H9 (cell line): ENCODE measurements around the gene NUMA1. TPM values are rescaled to one million over a fixed set of nuclear protein-coding genes. Genes with fewer than 3 reads are reported as not detected.
A peak's percentile ranks its signal among the peaks of the same experiment; 100 is the strongest.

Source experiments
- DNase-seq: peaks from one replicate; pipeline ENCODE4 v3.0.0-alpha.2; 2017
- H2AFZ ChIP-seq: one replicate; pipeline ENCODE4 v1.6.1; 2013; ENCODE audit warnings: mild to moderate bottlenecking, low read length, control low read depth, moderate library complexity
- H2AK5ac ChIP-seq: 2 replicates; pipeline ENCODE4 v1.6.1; 2013; ENCODE audit warnings: low read length, control low read depth, mixed read lengths; ENCODE audit not compliant: insufficient read length
- H2BK120ac ChIP-seq: one replicate; pipeline ENCODE4 v1.6.1; 2013; ENCODE audit warnings: low read depth, mild to moderate bottlenecking, low read length, control low read depth, inconsistent platforms; ENCODE audit not compliant: poor library complexity, severe bottlenecking
- H2BK12ac ChIP-seq: 2 replicates; pipeline ENCODE4 v1.6.1; 2013; ENCODE audit warnings: low read length, control low read depth, mixed read lengths, low read depth; ENCODE audit not compliant: insufficient read length
- H2BK15ac ChIP-seq: 2 replicates; pipeline ENCODE4 v1.6.1; 2013; ENCODE audit warnings: low read depth, low read length, control low read depth
- H2BK20ac ChIP-seq: one replicate; pipeline ENCODE4 v1.6.1; 2013; ENCODE audit warnings: low read depth, mild to moderate bottlenecking, low read length, control low read depth, inconsistent platforms; ENCODE audit not compliant: poor library complexity, severe bottlenecking
- H2BK5ac ChIP-seq: 2 replicates; pipeline ENCODE4 v1.6.1; 2013; ENCODE audit warnings: low read length, control low read depth, mixed read lengths; ENCODE audit not compliant: insufficient read length
- H3K14ac ChIP-seq: 2 replicates; pipeline ENCODE4 v1.6.1; 2013; ENCODE audit warnings: low read length, control low read depth; ENCODE audit not compliant: insufficient read depth
- H3K18ac ChIP-seq: 2 replicates; pipeline ENCODE4 v1.6.1; 2013; ENCODE audit warnings: low read depth, mild to moderate bottlenecking, mixed read lengths, low read length, control low read depth; ENCODE audit not compliant: insufficient read length
- H3K23ac ChIP-seq: 2 replicates; pipeline ENCODE4 v1.6.1; 2013; ENCODE audit warnings: low read length, control low read depth, mixed read lengths, low read depth; ENCODE audit not compliant: insufficient read length
- H3K23me2 ChIP-seq: 2 replicates; pipeline ENCODE4 v1.6.1; 2013; ENCODE audit warnings: low read depth, mild to moderate bottlenecking, mixed read lengths, low read length, control low read depth; ENCODE audit not compliant: insufficient read length, poor library complexity, severe bottlenecking
- H3K27ac ChIP-seq: 2 replicates; pipeline ENCODE4 v1.5.1; 2013; ENCODE audit warnings: low read length, control low read depth, mixed read lengths, low read depth; ENCODE audit not compliant: insufficient read length
- H3K27me3 ChIP-seq: 2 replicates; pipeline ENCODE4 v1.6.1; 2013; ENCODE audit warnings: low read length, control low read depth, inconsistent platforms; ENCODE audit not compliant: insufficient read depth
- H3K4ac ChIP-seq: 2 replicates; pipeline ENCODE4 v1.6.1; 2013; ENCODE audit warnings: low read depth, mild to moderate bottlenecking, control low read depth, inconsistent platforms, low read length, moderate library complexity
- H3K4me1 ChIP-seq: 2 replicates; pipeline ENCODE4 v1.6.1; 2013; ENCODE audit warnings: low read length, control low read depth, inconsistent platforms; ENCODE audit not compliant: insufficient read depth
- H3K4me2 ChIP-seq: 2 replicates; pipeline ENCODE4 v1.6.1; 2013; ENCODE audit warnings: low read length, control low read depth, mixed read lengths; ENCODE audit not compliant: insufficient read length, insufficient read depth
- H3K56ac ChIP-seq: 2 replicates; pipeline ENCODE4 v1.6.1; 2013; ENCODE audit warnings: low read depth, mild to moderate bottlenecking, mixed read lengths, low read length, control low read depth; ENCODE audit not compliant: insufficient read length
- H3K79me1 ChIP-seq: 2 replicates; pipeline ENCODE4 v1.6.1; 2013; ENCODE audit warnings: low read depth, mild to moderate bottlenecking, moderate library complexity, low read length, control low read depth, inconsistent platforms; ENCODE audit not compliant: insufficient read depth, poor library complexity, severe bottlenecking
- H3K79me2 ChIP-seq: 2 replicates; pipeline ENCODE4 v1.6.1; 2013; ENCODE audit warnings: low read length, control low read depth, inconsistent platforms; ENCODE audit not compliant: insufficient read depth
- H3K9ac ChIP-seq: 2 replicates; pipeline ENCODE4 v1.6.1; 2013; ENCODE audit warnings: low read length, control low read depth, mixed read lengths; ENCODE audit not compliant: insufficient read length; ENCODE audit errors: extremely low read depth
- H3K9me3 ChIP-seq: one replicate; pipeline ENCODE4 v1.6.1; 2013; ENCODE audit warnings: low read depth, low read length, inconsistent platforms; ENCODE audit not compliant: control insufficient read depth
- H3T11ph ChIP-seq: one replicate; pipeline ENCODE4 v1.6.1; 2013; ENCODE audit warnings: mild to moderate bottlenecking, low read length, control low read depth, inconsistent platforms
- H4K20me1 ChIP-seq: one replicate; pipeline ENCODE4 v1.6.1; 2013; ENCODE audit not compliant: control insufficient read depth, insufficient read length, insufficient read depth
- H4K5ac ChIP-seq: 2 replicates; pipeline ENCODE4 v1.6.1; 2013; ENCODE audit warnings: low read depth, mild to moderate bottlenecking, mixed read lengths, low read length, control low read depth; ENCODE audit not compliant: insufficient read length
- H4K8ac ChIP-seq: replicated peaks from 2 replicates; pipeline ENCODE4 v1.6.1; 2013; ENCODE audit warnings: low read length, control low read depth, mixed read lengths, low read depth; ENCODE audit not compliant: insufficient read length
- H4K91ac ChIP-seq: 2 replicates; pipeline ENCODE4 v1.6.1; 2013; ENCODE audit warnings: low read depth, mild to moderate bottlenecking, moderate library complexity, mixed read lengths, low read length, control low read depth; ENCODE audit not compliant: insufficient read length
- H3K27ac Mint-ChIP-seq, 3 experiments: 2 replicates in 2 of 3; 3 replicates in 1 of 3; pipeline ENCODE4 v1.8.0; 2020 to 2021; ENCODE audit warnings: mixed read lengths in 3 of 3, mild to moderate bottlenecking in 1 of 3, moderate library complexity in 1 of 3
- H3K27me3 Mint-ChIP-seq: 2 replicates; pipeline ENCODE4 v1.8.0; 2021; ENCODE audit warnings: low read depth, mild to moderate bottlenecking, moderate library complexity, mixed read lengths
- H3K36me3 Mint-ChIP-seq, 3 experiments: 2 replicates in 2 of 3; 3 replicates in 1 of 3; pipeline ENCODE4 v1.8.0; 2020 to 2021; ENCODE audit warnings: low read depth in 3 of 3, mixed read lengths in 3 of 3; ENCODE audit not compliant: insufficient read depth in 1 of 3
- H3K4me1 Mint-ChIP-seq, 2 experiments: 2 replicates each; pipeline ENCODE4 v1.8.0; 2020; ENCODE audit warnings: mixed read lengths in 2 of 2
- H3K4me3 Mint-ChIP-seq, 2 experiments: 2 replicates in 1 of 2; 3 replicates in 1 of 2; pipeline ENCODE4 v1.8.0; 2020 to 2021; ENCODE audit warnings: mild to moderate bottlenecking in 2 of 2, mixed read lengths in 2 of 2, moderate library complexity in 1 of 2
- H3K9me3 Mint-ChIP-seq, 2 experiments: 2 replicates in 1 of 2; 3 replicates in 1 of 2; pipeline ENCODE4 v1.8.0; 2020; ENCODE audit warnings: mild to moderate bottlenecking in 2 of 2, mixed read lengths in 2 of 2, moderate library complexity in 1 of 2
- WGBS: extraction: QIAGEN DNeasy Blood & Tissue Kit; methylation state at CpG from one replicate; pipeline ENCODE4 v1.1.7; 2013; ENCODE audit warnings: missing lambda C conversion rate, low lambda C conversion rate, mixed read lengths; ENCODE audit not compliant: insufficient read length; ENCODE audit errors: extremely low coverage; 5-methylcytosine and 5-hydroxymethylcytosine counted together
- total RNA-seq: library from RNA; stranded (reverse); gene quantifications from 2 replicates; pipeline ENCODE4 v1.2.1, GENCODE V29; 2021
- TF ChIP-seq, protein P1 (sequence below): fragments of 200-600 bp; sonication (generic); conservative IDR thresholded peaks from 3 replicates; pipeline ENCODE4 v1.8.0; 2021; ENCODE audit warnings: antibody characterized with exemption, mild to moderate bottlenecking

NUMA1 gene
- total RNA-seq, 1 experiment from 2014 or later = 136 TPM

DNA sequence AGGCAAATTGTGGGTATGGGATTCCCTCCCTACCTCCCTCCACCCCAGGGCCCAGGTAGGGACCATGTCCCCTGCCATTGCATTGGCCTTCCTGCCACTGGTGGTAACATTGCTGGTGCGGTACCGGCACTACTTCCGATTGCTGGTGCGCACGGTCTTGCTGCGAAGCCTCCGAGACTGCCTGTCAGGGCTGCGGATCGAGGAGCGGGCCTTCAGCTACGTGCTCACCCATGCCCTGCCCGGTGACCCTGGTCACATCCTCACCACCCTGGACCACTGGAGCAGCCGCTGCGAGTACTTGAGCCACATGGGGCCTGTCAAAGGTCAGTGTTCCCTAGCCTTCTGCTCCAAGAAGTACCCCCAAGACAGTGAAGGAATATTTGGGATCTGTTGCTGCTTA lies 25.5 kb upstream of the NUMA1 start, which contains the start of gene TOMT:
Gene TOMT, plus strand, starts transcription at position 37 of the 400 bp plus-strand sequence. Its CDS starts 28 bp downstream, at position 65.
- Histone ChIP-seq H2AFZ (no peak within 1 kb of the TSS), H3K56ac (no peak within 1 kb of the TSS), H3K18ac (no peak within 1 kb of the TSS), H3K4ac (no peak within 1 kb of the TSS), H3T11ph (no peak within 1 kb of the TSS), H3K23me2 (peaks cover 7% of the 10 kb centered on the region), H4K8ac (no peak within 1 kb of the TSS), H3K4me1 (no peaks in the 10 kb centered on the region; the same call in 1 of the 2 replicates), H3K27ac (no peak within 1 kb of the TSS), H3K9ac (no peak within 1 kb of the TSS), H4K5ac (no peak within 1 kb of the TSS), H2BK12ac (no peak within 1 kb of the TSS), H3K79me1 (peaks cover 3% of the 10 kb centered on the region), H4K20me1 (peaks cover 2% of the 10 kb centered on the region), H2BK15ac (no peak within 1 kb of the TSS), H4K91ac (no peak within 1 kb of the TSS), H3K9me3 (no peaks in the 10 kb centered on the region), H3K14ac (no peak within 1 kb of the TSS; the same call in 1 of the 2 replicates), H3K4me2 (no peak within 1 kb of the TSS), H2BK5ac (no peak within 1 kb of the TSS), H3K23ac (no peak within 1 kb of the TSS), H2BK20ac (no peak within 1 kb of the TSS), H3K27me3 (no peaks in the 10 kb centered on the region), H2AK5ac (no peak within 1 kb of the TSS), H2BK120ac (no peak within 1 kb of the TSS), H3K79me2 (peaks cover 13% of the 10 kb centered on the region; the same call in 1 of the 2 replicates)
- peaks cover 24 to 26% of the 10 kb centered on the region in 2 experiments for H3K4me1 Mint-ChIP-seq
- TF ChIP-seq, protein P1, sequence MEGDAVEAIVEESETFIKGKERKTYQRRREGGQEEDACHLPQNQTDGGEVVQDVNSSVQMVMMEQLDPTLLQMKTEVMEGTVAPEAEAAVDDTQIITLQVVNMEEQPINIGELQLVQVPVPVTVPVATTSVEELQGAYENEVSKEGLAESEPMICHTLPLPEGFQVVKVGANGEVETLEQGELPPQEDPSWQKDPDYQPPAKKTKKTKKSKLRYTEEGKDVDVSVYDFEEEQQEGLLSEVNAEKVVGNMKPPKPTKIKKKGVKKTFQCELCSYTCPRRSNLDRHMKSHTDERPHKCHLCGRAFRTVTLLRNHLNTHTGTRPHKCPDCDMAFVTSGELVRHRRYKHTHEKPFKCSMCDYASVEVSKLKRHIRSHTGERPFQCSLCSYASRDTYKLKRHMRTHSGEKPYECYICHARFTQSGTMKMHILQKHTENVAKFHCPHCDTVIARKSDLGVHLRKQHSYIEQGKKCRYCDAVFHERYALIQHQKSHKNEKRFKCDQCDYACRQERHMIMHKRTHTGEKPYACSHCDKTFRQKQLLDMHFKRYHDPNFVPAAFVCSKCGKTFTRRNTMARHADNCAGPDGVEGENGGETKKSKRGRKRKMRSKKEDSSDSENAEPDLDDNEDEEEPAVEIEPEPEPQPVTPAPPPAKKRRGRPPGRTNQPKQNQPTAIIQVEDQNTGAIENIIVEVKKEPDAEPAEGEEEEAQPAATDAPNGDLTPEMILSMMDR = no peak
- WGBS = no CpG with 5 or more reads among the region's 14 CpGs
- no peaks in the 10 kb centered on the region for H3K9me3 Mint-ChIP-seq
- H3K4me3 Mint-ChIP-seq = no peak within 1 kb of the TSS
- no peaks in the 10 kb centered on the region for H3K27me3 Mint-ChIP-seq
- peaks cover 4 to 40% (median 14%) of the 10 kb centered on the region in 3 experiments; a peak in 6 of 7 replicates for H3K36me3 Mint-ChIP-seq
- no peak for DNase-seq
- H3K27ac Mint-ChIP-seq = peak within 1 kb of the TSS in 2 of 3 experiments; percentile 12 to 25; a peak in 2 of 7 replicates
